GDM1 (cell line): Measurements from ENCODE around the gene ZNF100.
"Not testable (repeated sequence)": the region's sequence is repeated elsewhere in the genome, so short reads cannot be mapped to it uniquely, and the experiment has no call there.

Experiments used
- DNase-seq: peaks from one replicate; lab custom pipeline; 2025; lab: John Stamatoyannopoulos, UW

ZNF100 gene

DNA sequence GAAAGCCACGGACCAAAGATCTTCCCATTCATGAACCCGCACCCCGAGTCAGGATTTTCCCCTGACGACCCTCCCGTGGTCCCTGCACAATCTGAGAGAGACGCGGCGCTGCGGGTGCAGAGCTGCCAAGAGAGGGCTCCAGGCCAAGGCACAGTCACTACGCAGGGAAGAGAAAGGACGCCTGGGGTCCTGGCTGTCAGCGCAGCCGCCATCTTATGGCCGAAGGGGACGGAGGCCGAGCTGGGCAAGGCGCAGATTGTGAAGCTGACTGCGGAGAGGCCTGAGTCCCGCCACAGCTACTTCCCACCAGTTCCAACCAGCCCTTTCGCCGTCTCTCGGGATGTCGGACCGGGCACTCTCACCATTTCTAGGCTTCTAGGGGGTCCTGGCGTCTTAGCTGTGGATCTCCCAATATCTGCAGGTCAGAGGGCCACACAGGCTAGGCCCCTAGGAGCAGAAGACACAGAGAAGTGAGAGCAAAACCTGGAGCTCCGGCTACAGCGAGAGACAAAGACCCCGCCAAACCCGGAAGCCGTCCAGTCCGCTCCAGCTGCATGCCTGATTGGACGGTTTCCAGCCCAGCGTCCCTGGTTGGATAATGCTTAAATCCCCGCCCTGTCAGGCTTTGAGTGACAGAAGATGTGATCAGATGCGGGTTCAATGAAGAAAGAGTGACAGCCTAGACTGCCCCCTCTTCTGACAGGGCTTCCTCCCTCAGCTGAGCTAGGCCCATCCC is at the start of gene ZNF100:
ZNF100 (minus strand) TSS at position 515 of the 736 bp plus-strand sequence; CDS start at position 365, 150 bp downstream.
- DNase-seq = peak; percentile 88

DNA sequence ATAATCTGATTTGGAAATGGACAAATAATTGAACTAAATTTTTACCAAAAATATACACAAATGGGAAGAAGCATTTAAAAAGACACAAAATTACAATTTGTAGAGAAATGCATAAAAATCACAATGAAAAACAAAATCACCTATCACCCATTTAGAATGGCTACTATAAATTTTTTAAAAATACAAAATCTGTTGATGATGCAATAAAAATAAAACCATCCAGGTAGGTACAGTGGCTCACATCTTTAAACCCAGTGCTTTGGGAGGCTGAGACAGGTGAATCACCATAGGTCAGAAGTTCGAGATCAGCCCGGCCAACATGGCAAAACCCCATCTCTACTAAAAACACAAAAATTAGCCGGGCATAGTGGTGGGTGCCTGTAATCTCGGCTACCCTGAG is 45.1 kb upstream of the ZNF100 start:
- no peak for DNase-seq

- not testable (repeated sequence) for DNase-seq
Measured at GRCh38 chr19:21808400-21809000, 41.1 kb upstream of the ZNF100 start.

DNA sequence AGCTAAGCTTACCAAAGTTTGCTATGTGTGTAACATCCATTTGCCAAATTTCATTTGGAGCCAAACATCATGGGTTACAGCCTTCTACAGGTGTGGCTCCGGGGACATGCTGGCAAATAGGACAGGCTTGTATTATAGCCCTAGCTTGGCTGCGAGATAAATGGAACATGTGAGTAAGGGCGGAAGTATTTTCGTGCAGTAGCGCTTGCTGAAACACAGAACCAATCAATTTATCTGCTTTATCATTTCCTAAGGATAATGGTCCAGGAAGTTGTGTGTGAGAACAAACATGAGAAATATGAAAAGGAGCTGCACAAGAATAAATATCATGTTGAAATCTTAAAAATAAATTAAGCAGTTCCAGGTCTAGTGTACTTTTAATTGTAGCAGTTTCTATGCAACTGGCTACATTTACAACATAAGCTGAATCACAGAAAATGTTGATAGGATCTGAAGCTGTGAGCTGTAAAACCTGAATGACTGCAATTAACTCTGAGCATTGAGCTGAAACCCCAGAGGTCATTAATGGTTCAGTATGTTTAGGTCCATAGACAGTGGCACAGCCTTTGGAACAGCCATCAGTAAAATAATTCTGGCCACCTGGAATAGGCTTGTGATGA is 22.2 kb upstream of the ZNF100 start:
- no peak for DNase-seq

DNA sequence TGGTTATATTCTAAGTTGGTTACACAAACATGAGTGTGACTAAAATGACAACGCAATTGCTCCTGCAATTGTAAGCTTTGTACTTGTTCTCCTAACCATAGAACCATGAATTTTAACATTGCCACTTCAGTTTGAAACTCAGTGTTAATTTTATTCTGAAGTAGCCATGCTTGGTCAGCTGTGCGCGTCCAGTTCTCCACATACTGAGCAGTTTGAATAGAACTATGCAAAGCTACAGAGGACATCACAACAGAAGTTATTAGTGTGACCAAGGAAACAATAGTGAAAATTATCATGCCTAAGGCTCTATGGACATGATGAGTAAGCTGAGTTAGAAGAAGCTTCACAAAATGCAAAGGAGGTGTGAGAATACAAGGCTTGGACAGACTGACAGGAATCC is 19.6 kb upstream of the ZNF100 start:
- no peak for DNase-seq

- DNase-seq = not testable (repeated sequence)
Measured at GRCh38 chr19:21775792-21776191, 8.4 kb upstream of the ZNF100 start.

DNA sequence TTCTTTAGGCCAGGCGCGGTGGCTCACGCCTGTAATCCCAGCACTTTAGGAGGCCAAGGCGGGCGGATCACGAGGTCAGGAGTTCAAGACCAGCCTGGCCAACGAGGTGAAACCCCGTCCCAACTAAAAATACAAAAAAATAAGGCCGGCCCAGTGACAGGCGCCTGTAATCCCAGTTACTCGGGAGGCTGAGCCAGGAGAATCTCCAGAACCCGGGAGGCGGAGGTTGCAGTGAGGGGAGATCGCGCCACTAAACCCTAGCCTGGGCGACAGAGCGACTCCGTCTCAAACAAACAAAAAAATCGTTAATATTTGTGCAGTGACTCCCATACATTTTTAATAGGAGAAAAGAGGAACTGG is 694 bp downstream of the ZNF100 start:
- DNase-seq = not testable (repeated sequence)

GRCh38 chr19:21765151-21765550 is 2.2 kb downstream of the ZNF100 start:
- DNase-seq = no peak

DNA sequence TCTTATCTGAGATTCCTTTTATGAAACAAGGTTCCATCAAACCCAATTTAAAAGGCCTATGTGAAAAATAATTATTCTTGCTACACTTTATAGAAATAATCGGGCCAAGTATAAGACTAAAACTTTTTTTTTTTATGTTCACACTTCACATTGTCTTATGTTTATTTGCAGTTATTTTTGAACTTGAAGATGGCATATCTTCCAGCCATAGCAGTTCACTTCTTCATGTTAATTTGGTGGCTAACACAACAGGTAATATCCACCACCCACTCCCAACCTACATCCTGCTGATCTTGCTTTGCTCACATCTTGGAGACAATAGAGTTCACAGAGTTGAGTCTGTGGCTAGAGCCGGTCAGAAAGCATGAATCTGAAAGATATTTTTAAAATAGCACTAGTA is 5.8 kb downstream of the ZNF100 start:
- not testable (repeated sequence) for DNase-seq

- no peak for DNase-seq
Measured at GRCh38 chr19:21758296-21758695, 9.1 kb downstream of the ZNF100 start.

DNA sequence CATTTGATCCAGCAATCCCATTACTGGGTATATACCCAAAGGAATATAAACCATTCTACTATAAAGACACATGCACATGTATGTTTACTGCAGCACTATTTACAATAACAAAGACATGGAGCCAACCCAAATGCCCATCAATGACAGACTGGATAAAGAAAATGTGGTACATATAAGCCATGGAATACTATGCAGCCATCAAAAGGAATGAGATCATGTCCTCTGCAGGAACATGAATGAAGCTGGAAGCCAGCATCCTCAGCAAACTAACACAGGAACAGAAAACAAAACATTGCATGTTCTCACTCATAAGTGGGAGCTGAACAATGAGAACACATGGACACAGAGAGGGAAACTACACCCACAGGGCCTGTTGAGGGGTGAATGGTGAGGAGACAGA is 11.8 kb downstream of the ZNF100 start:
- DNase-seq = not testable (repeated sequence)

DNA sequence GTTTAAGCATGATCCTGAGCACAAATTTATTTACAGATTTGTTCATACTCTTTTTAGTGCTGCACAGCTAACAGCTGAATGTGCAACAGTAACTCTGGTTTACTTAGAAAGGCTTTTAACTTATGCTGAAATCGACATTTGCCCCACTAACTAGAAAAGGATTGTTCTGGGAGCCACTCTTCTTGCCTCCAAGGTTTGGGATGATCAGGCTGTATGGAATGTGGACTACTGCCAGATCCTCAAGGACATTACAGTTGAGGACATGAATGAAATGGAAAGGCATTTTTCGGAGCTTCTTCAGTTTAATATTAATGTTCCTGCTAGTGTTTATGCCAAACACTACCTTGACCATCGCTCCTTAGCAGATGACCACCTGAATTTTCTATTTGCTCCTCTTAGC is 16.0 kb downstream of the ZNF100 start:
- no peak for DNase-seq

- no peak for DNase-seq
Measured at GRCh38 chr19:21750586-21751128, 16.7 kb downstream of the ZNF100 start.

- DNase-seq = no peak
Measured at GRCh38 chr19:21749090-21749489, 18.3 kb downstream of the ZNF100 start.

DNA sequence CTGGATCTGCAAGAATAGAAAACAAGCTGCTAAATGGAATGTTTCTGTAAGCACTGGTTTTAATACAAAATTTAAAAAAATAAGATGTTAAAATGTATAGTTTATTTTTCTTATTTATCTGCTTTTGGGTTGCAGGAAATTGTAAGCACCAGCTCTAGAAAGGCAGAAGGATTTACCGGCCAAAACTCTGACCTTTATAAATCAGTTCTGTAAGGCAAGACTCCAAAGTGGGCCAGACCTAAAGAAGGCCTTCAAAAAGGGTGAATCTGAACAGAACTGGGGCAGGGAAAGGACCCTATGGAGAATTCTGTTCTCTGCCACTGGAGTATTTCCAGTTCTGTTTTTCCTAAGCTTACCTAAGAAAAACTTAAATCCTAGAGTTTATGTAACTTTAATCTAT is 19.3 kb downstream of the ZNF100 start:
- no peak for DNase-seq

DNA sequence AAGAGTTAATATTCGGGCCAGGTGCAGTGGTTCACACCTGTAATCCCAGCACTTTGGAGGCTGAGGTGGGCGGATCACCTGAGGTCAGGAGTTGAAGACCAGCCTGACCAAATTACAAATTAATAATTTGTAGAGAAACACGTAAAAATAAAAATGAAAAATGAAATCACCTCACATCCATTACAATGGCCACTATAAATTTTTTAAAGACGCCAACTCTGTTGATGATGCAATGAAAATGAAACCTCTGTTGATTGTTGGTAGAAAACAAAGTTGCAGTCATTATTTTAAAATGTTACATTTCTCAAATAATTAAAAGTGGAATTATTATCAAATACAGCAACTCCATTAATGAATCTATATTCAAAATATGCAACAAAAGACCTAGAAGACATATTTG is 26.8 kb downstream of the ZNF100 start:
- DNase-seq = no peak

DNA sequence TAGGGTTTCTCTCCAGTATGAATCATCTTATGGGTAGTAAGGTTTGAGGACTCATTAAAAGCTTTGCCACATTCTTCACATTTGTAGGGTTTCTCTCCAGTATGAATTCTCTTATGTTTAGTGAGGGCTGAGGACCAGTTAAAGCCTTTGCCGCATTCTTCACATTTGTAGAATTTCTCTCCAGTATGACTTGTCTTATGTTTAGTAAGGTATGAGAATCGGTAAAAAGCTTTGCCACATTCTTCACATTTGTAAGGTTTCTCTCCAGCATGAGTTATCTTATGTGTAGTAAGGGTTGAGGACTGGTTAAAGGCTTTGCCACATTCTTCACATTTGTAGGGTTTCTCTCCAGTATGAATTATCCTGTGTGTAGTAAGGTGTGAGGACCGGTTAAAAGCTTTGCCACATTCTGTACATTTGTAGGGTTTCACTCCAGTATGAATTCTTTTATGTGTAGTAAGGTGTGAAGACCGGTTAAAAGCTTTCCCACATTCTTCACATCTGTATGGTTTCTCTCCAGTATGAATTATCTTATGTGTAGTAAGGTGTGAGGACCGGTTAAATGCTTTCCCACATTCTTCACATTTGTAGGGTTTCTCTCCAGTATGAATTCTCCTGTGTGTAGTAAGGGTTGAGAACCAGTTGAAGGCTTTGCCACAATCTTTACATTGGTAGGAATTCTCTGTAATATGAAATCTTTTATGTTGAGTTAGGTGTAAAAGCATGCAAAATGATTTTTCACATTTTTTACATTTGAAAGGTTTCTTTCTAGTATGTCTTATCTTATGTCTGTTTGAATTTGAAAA is 40.2 kb downstream of the ZNF100 start:
- DNase-seq = not testable (repeated sequence)

DNA sequence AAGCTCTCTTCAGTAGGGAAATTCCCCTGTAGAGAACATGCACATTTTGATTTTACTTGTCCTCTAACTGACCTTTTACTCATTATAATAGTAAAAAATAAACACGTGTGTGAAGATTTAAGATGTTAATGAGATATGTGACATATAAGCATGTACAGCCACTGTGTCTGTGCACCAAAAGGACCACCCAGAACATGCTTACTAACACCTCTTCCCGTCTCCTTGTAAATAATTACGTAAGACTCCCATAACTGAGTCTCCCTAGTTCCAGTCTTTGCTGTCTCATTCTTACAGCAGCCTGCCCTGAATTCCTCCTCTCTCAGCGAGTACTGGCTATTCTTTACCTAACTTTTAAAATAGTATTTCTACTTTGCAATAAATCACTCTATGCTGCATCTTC is 53.6 kb downstream of the ZNF100 start:
- no peak for DNase-seq

DNA sequence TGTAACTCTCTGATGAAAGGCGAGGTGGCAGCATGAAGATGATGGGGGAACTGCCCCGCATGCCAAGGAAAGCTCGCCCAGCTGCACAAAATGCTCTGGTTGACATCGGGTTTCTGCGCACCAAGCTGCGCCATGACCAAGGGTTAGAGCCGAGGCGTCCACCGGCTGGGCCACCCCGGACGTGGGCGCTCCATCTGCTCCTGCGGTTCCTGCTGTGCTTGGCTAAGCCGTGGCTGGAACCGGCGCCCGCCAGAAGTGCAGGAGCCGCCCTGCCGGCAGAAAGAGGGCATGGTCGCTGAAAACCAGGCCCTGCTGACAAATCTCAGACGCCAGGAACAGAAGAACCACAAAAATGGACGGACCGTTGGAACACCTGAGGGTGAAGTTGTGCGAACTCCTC is 57.9 kb downstream of the ZNF100 start:
- no peak for DNase-seq

DNA sequence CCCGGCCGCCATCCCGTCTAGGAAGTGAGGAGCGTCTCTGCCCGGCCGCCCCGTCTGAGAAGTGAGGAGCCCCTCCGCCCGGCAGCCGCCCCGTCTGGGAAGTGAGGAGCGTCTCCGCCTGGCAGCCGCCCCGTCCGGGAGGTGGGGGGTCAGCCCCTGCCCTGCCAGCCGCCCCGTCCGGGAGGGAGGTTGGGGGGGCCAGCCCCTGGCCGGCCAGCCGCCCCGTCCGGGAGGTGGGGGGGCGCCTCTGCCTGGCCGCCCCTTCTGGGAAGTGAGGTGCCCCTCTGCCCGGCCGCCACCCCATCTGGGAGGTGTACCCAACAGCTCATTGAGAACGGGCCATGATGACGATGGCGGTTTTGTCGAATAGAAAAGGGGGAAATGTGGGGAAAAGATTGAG is 59.5 kb downstream of the ZNF100 start:
- DNase-seq = not testable (repeated sequence)

DNA sequence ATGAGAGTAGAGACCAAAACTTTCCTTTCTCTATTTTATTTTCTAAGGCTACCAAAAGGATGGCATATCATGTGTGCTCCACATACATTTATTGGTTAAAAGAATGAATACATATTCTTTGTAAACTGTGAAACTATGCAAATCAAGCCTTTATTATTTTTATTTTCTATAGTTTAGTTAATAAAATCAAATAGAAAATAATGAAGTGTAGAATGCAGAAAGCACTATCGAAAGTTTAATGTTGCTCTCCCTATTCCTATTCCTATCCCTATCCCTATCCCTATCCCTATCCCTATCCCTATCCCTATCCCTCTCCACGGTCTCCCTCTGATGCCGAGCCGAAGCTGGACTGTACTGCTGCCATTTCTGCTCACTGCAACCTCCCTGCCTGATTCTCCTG is 60.3 kb downstream of the ZNF100 start:
- no peak for DNase-seq

GRCh38 chr19:21705393-21705792 is 62.0 kb downstream of the ZNF100 start:
- no peak for DNase-seq
